GM18498 (cell line): ENCODE results near the gene MRPS14.

ENCODE experiments used
- ATAC-seq: cut with Tn5 transposase; IDR thresholded peaks from one replicate; pipeline ENCODE4 v1.9.1; 2021; ENCODE audit warnings: mild to moderate bottlenecking, moderate library complexity; ENCODE audit not compliant: unreplicated experiment

Gene MRPS14

GRCh38 chr1:174988986-174989385, 34.2 kb downstream of the MRPS14 start:
- ATAC-seq, result peak; percentile 75

GRCh38 chr1:174988539-174988938, 34.7 kb downstream of the MRPS14 start:
- peak; percentile 44 for ATAC-seq

- no peak for ATAC-seq
These were observed 38.3 kb downstream of the MRPS14 start for GRCh38 chr1:174984952-174985351.

- no peak for ATAC-seq
These were observed 40.1 kb downstream of the MRPS14 start for GRCh38 chr1:174982971-174983689.

GRCh38 chr1:174976436-174977108, 46.7 kb downstream of the MRPS14 start:
- no peak for ATAC-seq

GRCh38 chr1:174975764-174976163, 47.5 kb downstream of the MRPS14 start:
- ATAC-seq, result no peak

GRCh38 chr1:174974711-174975119, 48.5 kb downstream of the MRPS14 start:
- no peak for ATAC-seq

- no peak for ATAC-seq
These were observed 51.3 kb downstream of the MRPS14 start for GRCh38 chr1:174971902-174972301.

- no peak for ATAC-seq
These were observed 51.8 kb downstream of the MRPS14 start for GRCh38 chr1:174971466-174971865.

GRCh38 chr1:174969977-174970376, 53.2 kb downstream of the MRPS14 start:
- ATAC-seq, result peak; percentile 46

- peak; percentile 68 for ATAC-seq
These were observed 54.4 kb downstream of the MRPS14 start for GRCh38 chr1:174968750-174969244.

- ATAC-seq, result no peak
These were observed 55.1 kb downstream of the MRPS14 start for GRCh38 chr1:174967845-174968705.

GRCh38 chr1:174966008-174966572, 57.1 kb downstream of the MRPS14 start:
- no peak for ATAC-seq

- no peak for ATAC-seq
These were observed 57.7 kb downstream of the MRPS14 start for GRCh38 chr1:174965362-174966007.

GRCh38 chr1:174964972-174965361, 58.3 kb downstream of the MRPS14 start:
- no peak for ATAC-seq

GRCh38 chr1:174964261-174964971, 58.8 kb downstream of the MRPS14 start:
- ATAC-seq, result no peak

- ATAC-seq, result no peak
These were observed 59.6 kb downstream of the MRPS14 start for GRCh38 chr1:174963529-174964125.
